NCI-H2227 (cell line): Measurements from ENCODE around the gene IER5L.

Source experiments
- DNase-seq: peaks from one replicate; lab custom pipeline; 2025; ENCODE audit not compliant: unreplicated experiment; lab: John Stamatoyannopoulos, UW

Gene IER5L

GRCh38 chr9:129182122-129182521, 4.1 kb upstream of the IER5L start:
- DNase-seq: no peak

GRCh38 chr9:129181246-129181645, 3.2 kb upstream of the IER5L start:
- no peak for DNase-seq

GRCh38 chr9:129178568-129179382, 714 bp upstream of the IER5L start:
- DNase-seq: no peak

- DNase-seq: no peak
Measured at GRCh38 chr9:129177443-129177790, 644 bp downstream of the IER5L start.

- DNase-seq: peak; percentile 21
Measured at GRCh38 chr9:129176701-129177442, 1.2 kb downstream of the IER5L start.

- DNase-seq: peak; percentile 55
Measured at GRCh38 chr9:129175825-129176633, 2.0 kb downstream of the IER5L start.

- DNase-seq: no peak
Measured at GRCh38 chr9:129175515-129175824, 2.6 kb downstream of the IER5L start.

GRCh38 chr9:129174724-129175514, 3.1 kb downstream of the IER5L start:
- DNase-seq: peak; percentile 46

- DNase-seq: peak; percentile 84
Measured at GRCh38 chr9:129174102-129174723, 3.8 kb downstream of the IER5L start.

GRCh38 chr9:129173296-129174101, 4.6 kb downstream of the IER5L start:
- DNase-seq: no peak

GRCh38 chr9:129172816-129173215, 5.2 kb downstream of the IER5L start:
- no peak for DNase-seq

- DNase-seq: no peak
Measured at GRCh38 chr9:129171993-129172751, 5.9 kb downstream of the IER5L start.

- DNase-seq: no peak
Measured at GRCh38 chr9:129170229-129170628, 7.8 kb downstream of the IER5L start.

GRCh38 chr9:129166623-129167557, 11.2 kb downstream of the IER5L start:
- DNase-seq: peak; percentile 12

GRCh38 chr9:129165198-129165597, 12.9 kb downstream of the IER5L start:
- no peak for DNase-seq

- no peak for DNase-seq
Measured at GRCh38 chr9:129164246-129164930, 13.7 kb downstream of the IER5L start.

GRCh38 chr9:129163753-129164152, 14.3 kb downstream of the IER5L start:
- no peak for DNase-seq
